Heart left ventricle (tissue), 16 donors: ENCODE measurements around the gene DTX1. TPM values are rescaled to one million over a fixed set of nuclear protein-coding genes. Genes with fewer than 3 reads are reported as not detected.

ENCODE experiments used
- ATAC-seq, 4 donors: fragments of 200-7000 bp; cut with Tn5 transposase; one replicate each; pipeline ENCODE4 v1.9.1; 2020 to 2022; ENCODE audit warnings: moderate library complexity in 4 of 4, mild to moderate bottlenecking in 3 of 4, moderate number of reproducible peaks in 1 of 4
- DNase-seq, 5 donors: peaks; one replicate each; pipeline ENCODE4 v3.0.0-alpha.2; 2020
- H3K27ac ChIP-seq, 12 donors: fragments of 200-600 bp; sonication (generic) in 4 of 12; one replicate each; pipeline versions ENCODE4 v1.5.0 to v1.8.0; 2016 to 2022; ENCODE audit warnings: mild to moderate bottlenecking in 2 of 12
- H3K27me3 ChIP-seq, 9 donors: fragments of 200-600 bp; sonication (generic) in 2 of 9; one replicate each; pipeline versions ENCODE4 v1.5.1 to v1.8.0; 2016 to 2022; ENCODE audit warnings: mild to moderate bottlenecking in 3 of 9
- H3K36me3 ChIP-seq, 9 donors: fragments of 200-600 bp; sonication (generic) in 2 of 9; one replicate each; pipeline versions ENCODE4 v1.5.0 to v1.8.0; 2018 to 2022; ENCODE audit warnings: mild to moderate bottlenecking in 2 of 9
- H3K4me1 ChIP-seq, 12 donors: fragments of 200-600 bp; sonication (generic) in 4 of 12; one replicate each; pipeline versions ENCODE4 v1.5.0 to v1.8.0; 2016 to 2022; ENCODE audit warnings: mild to moderate bottlenecking in 3 of 12
- H3K4me3 ChIP-seq, 12 donors: fragments of 200-600 bp; sonication (generic) in 4 of 12; one replicate each; pipeline versions ENCODE4 v1.5.0 to v1.8.0; 2017 to 2022; ENCODE audit warnings: mild to moderate bottlenecking in 9 of 12, moderate library complexity in 4 of 12
- H3K9me3 ChIP-seq, 12 donors: fragments of 200-600 bp; sonication (generic) in 4 of 12; one replicate each; pipeline versions ENCODE4 v1.5.0 to v1.8.0; 2016 to 2022; ENCODE audit warnings: mild to moderate bottlenecking in 1 of 12
- CTCF ChIP-seq, 12 donors: fragments of 200-600 bp; sonication (generic) in 4 of 12; IDR thresholded peaks; one replicate each; pipeline versions ENCODE4 v1.5.0 to v1.8.0; 2018 to 2022; ENCODE audit warnings: antibody characterized with exemption in 12 of 12, mild to moderate bottlenecking in 5 of 12
- POLR2A ChIP-seq, 2 donors: fragments of 450-650 bp; IDR thresholded peaks; one replicate each; pipeline ENCODE4 v1.6.1; 2017; ENCODE audit warnings: antibody characterized with exemption in 2 of 2, mild to moderate bottlenecking in 2 of 2, moderate library complexity in 2 of 2
- WGBS, 4 donors: extraction: QIAGEN DNeasy Blood & Tissue Kit in 2 of 4; methylation state at CpG; one replicate each; pipeline versions ENCODE4 v1.1.5 to v1.1.7; 2013 to 2018; 5-methylcytosine and 5-hydroxymethylcytosine counted together
- intact Hi-C, 10 donors: fragments of 100-400 bp; cut with DNase I; formaldehyde crosslinking; loops; one replicate each; pipeline versions ENCODE4 v1.11.1 to v1.14.2; 2022
- polyA plus RNA-seq, 2 donors: library from polyadenylated mRNA; stranded (reverse); fragments of 200-250 nt; gene quantifications; one replicate each; pipeline ENCODE4 v1.2.3, GENCODE V29; 2013
- total RNA-seq, 9 donors: library from RNA; depleted of rRNA in 2 of 9; stranded (reverse); fragments of >200 nt in 2 of 9; fragmentation: NEBNext Ultra II Directional in 3 of 9; extraction: Animal tissue kit (Norgen Biotek cat#: 25700) in 3 of 9; gene quantifications; one replicate each; pipeline versions ENCODE4 v1.1.0 to v1.2.4, GENCODE V29; 2016 to 2023
- donor health status: ischemic (EF 13 %, LVEDD 7.1; RV severe dilation, severe dysfunction).
- donor health status: healthy with polysubstance abuse.
- donor health status: DM: no; HTN: yes; CAD: no.
- donor health status: DM: no; HTN: no; CAD: no.
- donor health status: ischemic (EF 25% LVEDD 6.9; RV normal size, moderate dysfunction).
- donor health status: ischemic (EF 25% LVEDD 5.7; RV mildly dilated, moderate dysfunction).
- donor health status: healthy.
- donor health status: DM: yes; HTN: yes; CAD: no.
- donor health status: ischemic (EF 35%, LVEDD 5.7; RV mildly dilated, moderate dysfunction).
- donor health status: nonischemic (EF 11% LVEDD 7.7; RV severe dilation, severe dysfunction).
- donor health status: DM: yes; HTN: yes; CAD: no.
- donor health status: PGD.
- donor health status: ischemic (EF 29% LVEDD 5.4; RV normal size, mild dysfunction).
- donor health status: nonischemic (EF 23%, LVEDD 6.1; RV moderate dilation, normal function).

Gene DTX1
- total and polyA plus RNA-seq, 11 donors, result 0.50 to 3.2 (median 1.8) TPM

GRCh38 chr12:113063396-113064350 is 7.1 kb downstream of the DTX1 start:
- peaks cover 0 to 24% (median 11%) of the 10 kb centered on the region in 9 donors for H3K27me3 ChIP-seq

GRCh38 chr12:113064395-113065125 is 8.0 kb downstream of the DTX1 start:
- no peak for ATAC-seq
- intact Hi-C loops, result no loop called here
- peaks cover 0 to 24% (median 11%) of the 10 kb centered on the region in 9 donors for H3K27me3 ChIP-seq

More at GRCh38 chr12:113063396-113064350, 7.1 kb downstream of the DTX1 start:
- DNase-seq, result no peak
- no peak for TF ChIP-seq POLR2A (IDR thresholded peaks at IDR 0.05)
- no peak for TF ChIP-seq CTCF (IDR thresholded peaks at IDR 0.05)
- intact Hi-C loops, result no loop called here
- Histone ChIP-seq H3K4me1 (no peaks in the 10 kb centered on the region), H3K4me3 (no peak overlapping the region), H3K36me3 (no peaks in the 10 kb centered on the region), H3K9me3 (no peaks in the 10 kb centered on the region), H3K27ac (no peak overlapping the region)
- 81 to 88% (median 82%) methylated on average over 4 to 9 of the region's 9 CpGs for WGBS, 4 donors
- no peak for ATAC-seq

GRCh38 chr12:113065126-113066007 is 8.8 kb downstream of the DTX1 start:
- Histone ChIP-seq H3K4me3 (no peak overlapping the region), H3K36me3 (no peaks in the 10 kb centered on the region), H3K9me3 (no peaks in the 10 kb centered on the region), H3K27ac (no peak overlapping the region), H3K27me3 (peaks cover 0 to 24% (median 11%) of the 10 kb centered on the region in 9 donors), H3K4me1 (peaks cover 0 to 15% (median 2%) of the 10 kb centered on the region in 12 donors)
- WGBS, 4 donors, result 25 to 29% (median 27%) methylated on average over 27 to 31 of the region's 31 CpGs
- TF ChIP-seq CTCF (IDR thresholded peaks at IDR 0.05), result no peak
- TF ChIP-seq POLR2A (IDR thresholded peaks at IDR 0.05), result no peak
- DNase-seq (no peak), ATAC-seq (peak in 2 of 4 donors; percentile 22 to 50)
- intact Hi-C loops, result no loop called here

More at GRCh38 chr12:113064395-113065125, 8.0 kb downstream of the DTX1 start:
- no peak overlapping the region for H3K27ac ChIP-seq
- H3K4me3 ChIP-seq, result no peak overlapping the region
- DNase-seq, result no peak
- H3K4me1 ChIP-seq, result peaks cover 0 to 7% (median 0%) of the 10 kb centered on the region in 12 donors
- no peaks in the 10 kb centered on the region for H3K36me3 ChIP-seq
- 61 to 67% (median 62%) methylated on average over 5 of the region's 5 CpGs for WGBS, 4 donors
- H3K9me3 ChIP-seq, result no peaks in the 10 kb centered on the region
- TF ChIP-seq POLR2A (IDR thresholded peaks at IDR 0.05), result no peak
- no peak for TF ChIP-seq CTCF (IDR thresholded peaks at IDR 0.05)
